Activated T-helper 17 cell treated with anti-CD3 and anti-CD28 coated beads, Interleukin-2, amount 50 U/mL, for 72 hours (primary cell): ENCODE results near the gene PNPLA7. TPM values are rescaled to one million over a fixed set of nuclear protein-coding genes. Genes with fewer than 3 reads are reported as not detected.
"Not testable (repeated sequence)": the region's sequence is repeated elsewhere in the genome, so short reads cannot be mapped to it uniquely, and the experiment has no call there.

Experiments
- ATAC-seq: fragments of 150-1000 bp; cut with Tn5 transposase; replicated peaks from 2 replicates; pipeline ENCODE4 v1.10.0; 2021; ENCODE audit warnings: mild to moderate bottlenecking, moderate library complexity
- H3K27ac Mint-ChIP-seq: one replicate; pipeline ENCODE4 v1.8.0; 2022; ENCODE audit warnings: mixed read lengths
- H3K27me3 Mint-ChIP-seq: one replicate; pipeline ENCODE4 v1.8.0; 2022; ENCODE audit warnings: mixed read lengths
- H3K36me3 Mint-ChIP-seq: one replicate; pipeline ENCODE4 v1.8.0; 2022; ENCODE audit warnings: low read depth, mild to moderate bottlenecking, mixed read lengths
- H3K4me1 Mint-ChIP-seq: one replicate; pipeline ENCODE4 v1.8.0; 2022; ENCODE audit warnings: mixed read lengths
- H3K4me3 Mint-ChIP-seq: one replicate; pipeline ENCODE4 v1.8.0; 2022; ENCODE audit warnings: mild to moderate bottlenecking, mixed read lengths
- H3K9me3 Mint-ChIP-seq: one replicate; pipeline ENCODE4 v1.8.0; 2022; ENCODE audit warnings: mixed read lengths
- total RNA-seq, 2 donors: library from RNA; stranded (reverse); gene quantifications; one replicate each; pipeline ENCODE4 v1.2.3, GENCODE V29; 2022

PNPLA7 gene
- total RNA-seq, 2 donors from 2014 or later, result 2.9 to 5.1 TPM

- no peaks in the 10 kb centered on the region for H3K27me3 Mint-ChIP-seq
- peak; percentile 16 for ATAC-seq
- no peak overlapping the region for H3K27ac Mint-ChIP-seq
- no peaks in the 10 kb centered on the region for H3K4me1 Mint-ChIP-seq
- peaks cover 14% of the 10 kb centered on the region for H3K36me3 Mint-ChIP-seq
- H3K4me3 Mint-ChIP-seq, result no peak overlapping the region
- no peaks in the 10 kb centered on the region for H3K9me3 Mint-ChIP-seq
Observed at GRCh38 chr9:137458194-137459151, 91.7 kb downstream of the PNPLA7 start.

GRCh38 chr9:137457406-137458193, 92.6 kb downstream of the PNPLA7 start:
- H3K4me3 Mint-ChIP-seq, result peak overlapping the region; percentile 34
- no peak for ATAC-seq
- no peak overlapping the region for H3K27ac Mint-ChIP-seq
- no peaks in the 10 kb centered on the region for H3K27me3 Mint-ChIP-seq
- no peaks in the 10 kb centered on the region for H3K9me3 Mint-ChIP-seq
- peaks cover 14% of the 10 kb centered on the region for H3K36me3 Mint-ChIP-seq
- no peaks in the 10 kb centered on the region for H3K4me1 Mint-ChIP-seq

- Mint-ChIP-seq H3K4me1 (no peaks in the 10 kb centered on the region), H3K4me3 (no peak overlapping the region), H3K36me3 (peaks cover 14% of the 10 kb centered on the region), H3K27ac (no peak overlapping the region), H3K27me3 (no peaks in the 10 kb centered on the region), H3K9me3 (no peaks in the 10 kb centered on the region)
- no peak for ATAC-seq
Observed at GRCh38 chr9:137456864-137457405, 93.3 kb downstream of the PNPLA7 start.

DNA sequence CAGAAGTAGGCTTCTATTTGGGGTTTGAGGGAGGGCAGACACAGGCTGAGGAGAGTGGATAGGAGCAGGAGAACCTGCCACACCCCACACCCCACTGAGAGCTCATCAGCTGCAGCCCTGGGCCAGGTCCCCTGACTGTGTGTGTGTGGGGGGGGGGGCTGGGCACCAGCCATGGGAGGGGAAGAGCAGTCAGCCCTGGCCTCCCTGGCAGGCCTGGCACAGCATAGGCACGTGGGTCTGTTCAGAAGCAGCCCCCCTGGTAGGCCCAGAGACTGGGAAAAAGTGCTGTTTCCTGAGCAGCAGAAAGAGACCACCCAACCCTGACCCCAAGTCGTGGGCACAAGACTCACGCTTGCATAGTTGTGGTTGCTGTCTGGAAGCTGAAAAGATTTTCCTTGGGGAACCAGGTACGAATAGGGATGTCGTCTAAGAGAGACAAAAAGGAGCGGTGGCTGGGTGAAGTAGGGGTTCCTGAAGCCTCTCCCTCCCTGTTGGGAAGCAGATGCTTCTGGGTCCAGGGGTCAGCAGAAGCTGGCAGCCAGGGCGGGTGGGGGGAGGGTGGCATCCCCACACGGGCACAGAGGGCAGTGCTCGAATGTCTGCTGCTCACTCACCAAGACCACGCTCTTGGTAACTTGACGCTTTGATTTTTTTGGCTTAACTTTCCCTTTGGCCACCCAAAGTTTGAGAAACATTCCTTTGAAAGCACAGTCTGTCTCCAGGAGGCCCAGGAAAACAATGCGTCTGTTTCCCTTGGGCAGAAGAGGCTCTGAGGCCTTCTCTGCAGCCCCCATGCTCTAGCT, 93.9 kb downstream of the PNPLA7 start:
- H3K27me3 Mint-ChIP-seq, result no peaks in the 10 kb centered on the region
- no peak overlapping the region for H3K27ac Mint-ChIP-seq
- H3K9me3 Mint-ChIP-seq, result no peaks in the 10 kb centered on the region
- peaks cover 14% of the 10 kb centered on the region for H3K36me3 Mint-ChIP-seq
- no peak for ATAC-seq
- no peaks in the 10 kb centered on the region for H3K4me1 Mint-ChIP-seq
- H3K4me3 Mint-ChIP-seq, result no peak overlapping the region

- H3K9me3 Mint-ChIP-seq, result no peaks in the 10 kb centered on the region
- H3K4me1 Mint-ChIP-seq, result no peaks in the 10 kb centered on the region
- H3K27me3 Mint-ChIP-seq, result no peaks in the 10 kb centered on the region
- no peak overlapping the region for H3K27ac Mint-ChIP-seq
- no peak overlapping the region for H3K4me3 Mint-ChIP-seq
- peaks cover 14% of the 10 kb centered on the region for H3K36me3 Mint-ChIP-seq
- ATAC-seq, result no peak
Observed at GRCh38 chr9:137455359-137455991, 94.7 kb downstream of the PNPLA7 start.

DNA sequence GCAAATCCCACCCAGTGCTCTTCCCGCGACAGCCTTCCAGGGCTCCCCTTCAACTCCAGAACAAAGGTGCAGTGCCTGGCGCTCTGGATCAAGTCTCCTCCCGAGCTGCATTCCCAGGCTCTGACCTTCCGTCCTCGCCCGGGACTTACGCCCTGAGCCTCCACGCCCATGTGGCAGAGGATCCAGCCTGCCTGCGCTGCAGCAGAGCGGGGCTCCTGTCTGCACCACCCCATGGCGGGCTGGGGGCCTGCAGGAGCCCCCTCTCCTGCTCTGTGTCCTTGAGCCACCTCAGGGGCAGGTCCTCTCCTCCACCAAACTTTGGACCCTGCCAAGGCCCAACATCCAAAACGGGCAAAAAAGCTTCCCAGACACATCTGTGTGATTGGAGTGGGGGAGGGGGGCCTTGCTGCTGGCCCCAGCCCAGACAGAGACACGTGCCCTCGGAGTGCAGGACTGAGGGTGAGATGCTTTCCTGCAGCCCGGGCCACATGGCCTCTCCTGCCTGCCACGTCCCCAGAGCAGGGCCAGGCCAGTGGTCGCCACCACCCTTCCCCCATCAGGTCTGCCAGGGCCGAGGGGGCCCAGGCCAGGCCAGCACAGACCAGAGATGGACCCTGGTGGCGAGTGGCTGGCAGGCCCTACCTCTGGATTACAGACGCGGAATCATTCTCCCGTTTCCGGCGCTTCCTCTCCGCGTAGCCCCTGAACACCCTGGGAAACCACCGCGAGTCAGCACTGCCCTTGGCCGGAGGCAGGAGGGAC, 95.4 kb downstream of the PNPLA7 start:
- Mint-ChIP-seq H3K9me3 (no peaks in the 10 kb centered on the region), H3K4me3 (peak overlapping the region; percentile 30), H3K36me3 (peaks cover 14% of the 10 kb centered on the region), H3K27ac (no peak overlapping the region), H3K4me1 (no peaks in the 10 kb centered on the region), H3K27me3 (no peaks in the 10 kb centered on the region)
- no peak for ATAC-seq

GRCh38 chr9:137454145-137454596, 96.0 kb downstream of the PNPLA7 start:
- no peaks in the 10 kb centered on the region for H3K9me3 Mint-ChIP-seq
- H3K4me3 Mint-ChIP-seq, result peak overlapping the region; percentile 30
- no peak overlapping the region for H3K27ac Mint-ChIP-seq
- H3K27me3 Mint-ChIP-seq, result no peaks in the 10 kb centered on the region
- H3K4me1 Mint-ChIP-seq, result no peaks in the 10 kb centered on the region
- H3K36me3 Mint-ChIP-seq, result peaks cover 14% of the 10 kb centered on the region
- ATAC-seq, result peak; percentile 33

DNA sequence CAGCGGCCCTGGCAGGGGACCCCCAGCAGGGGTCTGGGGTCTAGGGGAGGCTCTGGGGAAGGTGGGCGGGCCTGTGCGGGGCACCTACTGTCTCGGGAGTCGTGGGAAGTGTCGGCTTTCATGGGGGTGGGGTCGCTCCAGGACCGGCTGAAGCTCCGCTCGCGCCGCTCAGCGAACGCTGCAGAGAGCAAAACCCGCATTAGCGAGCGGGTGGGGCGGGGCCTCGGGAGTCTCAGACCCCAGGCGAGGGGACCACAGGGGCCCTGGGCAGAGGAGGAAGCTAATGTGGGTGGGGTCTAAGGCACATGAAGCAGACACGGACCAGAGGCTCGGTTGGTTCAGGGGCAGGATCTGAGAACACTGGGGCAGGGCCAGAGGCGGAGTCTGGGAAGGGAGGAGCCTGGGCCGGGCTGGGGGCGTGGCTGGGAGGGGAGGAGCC, 96.5 kb downstream of the PNPLA7 start:
- no peak overlapping the region for H3K27ac Mint-ChIP-seq
- ATAC-seq, result peak; percentile 75
- no peaks in the 10 kb centered on the region for H3K4me1 Mint-ChIP-seq
- no peaks in the 10 kb centered on the region for H3K27me3 Mint-ChIP-seq
- no peak overlapping the region for H3K4me3 Mint-ChIP-seq
- H3K36me3 Mint-ChIP-seq, result peaks cover 14% of the 10 kb centered on the region
- no peaks in the 10 kb centered on the region for H3K9me3 Mint-ChIP-seq

DNA sequence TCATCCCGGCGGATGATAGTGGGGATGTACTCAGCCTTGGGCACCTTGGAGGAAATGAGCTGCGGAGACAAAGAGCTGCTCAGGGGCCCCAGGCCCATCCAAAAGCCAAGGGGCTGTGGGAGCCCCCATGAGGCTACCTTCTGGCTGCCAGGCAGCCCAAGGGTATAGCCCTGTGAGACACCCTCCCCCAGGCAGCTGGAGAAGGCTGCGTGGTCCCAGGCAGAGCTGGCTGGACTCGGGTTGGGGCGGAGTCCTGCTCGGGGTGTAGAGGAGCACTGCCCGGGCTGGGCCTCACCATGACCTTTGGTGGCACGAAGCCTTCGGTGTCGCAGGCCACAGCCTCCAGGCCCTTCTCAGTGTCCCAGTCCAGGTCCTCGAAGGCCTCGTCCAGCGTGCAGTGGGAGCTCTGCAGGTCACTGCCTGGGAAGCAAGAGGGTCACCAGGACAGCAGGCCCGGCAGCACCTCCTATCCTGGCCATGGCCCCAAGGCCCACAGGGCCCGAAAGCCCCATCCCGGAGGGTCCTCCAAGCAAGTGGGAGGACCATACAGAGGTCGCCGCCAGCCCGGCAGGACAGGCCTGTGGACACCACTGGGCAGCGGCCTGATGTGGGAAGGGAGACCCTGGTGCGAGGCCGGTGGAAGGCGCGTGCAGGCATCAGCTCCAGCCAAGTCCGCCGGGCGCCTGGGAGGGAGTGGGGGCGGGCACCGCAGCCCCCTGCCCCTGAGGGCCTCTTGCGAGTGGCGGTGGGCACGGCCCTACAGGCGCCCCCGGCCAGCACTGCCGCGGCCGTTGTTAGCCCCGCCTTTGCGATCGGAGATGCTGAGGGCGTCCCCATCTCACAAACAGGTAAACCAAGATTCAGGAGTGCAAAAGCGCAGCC, 97.2 kb downstream of the PNPLA7 start:
- no peak overlapping the region for H3K4me3 Mint-ChIP-seq
- H3K27ac Mint-ChIP-seq, result no peak overlapping the region
- H3K9me3 Mint-ChIP-seq, result no peaks in the 10 kb centered on the region
- H3K36me3 Mint-ChIP-seq, result peaks cover 14% of the 10 kb centered on the region
- no peak for ATAC-seq
- no peaks in the 10 kb centered on the region for H3K4me1 Mint-ChIP-seq
- H3K27me3 Mint-ChIP-seq, result no peaks in the 10 kb centered on the region

DNA sequence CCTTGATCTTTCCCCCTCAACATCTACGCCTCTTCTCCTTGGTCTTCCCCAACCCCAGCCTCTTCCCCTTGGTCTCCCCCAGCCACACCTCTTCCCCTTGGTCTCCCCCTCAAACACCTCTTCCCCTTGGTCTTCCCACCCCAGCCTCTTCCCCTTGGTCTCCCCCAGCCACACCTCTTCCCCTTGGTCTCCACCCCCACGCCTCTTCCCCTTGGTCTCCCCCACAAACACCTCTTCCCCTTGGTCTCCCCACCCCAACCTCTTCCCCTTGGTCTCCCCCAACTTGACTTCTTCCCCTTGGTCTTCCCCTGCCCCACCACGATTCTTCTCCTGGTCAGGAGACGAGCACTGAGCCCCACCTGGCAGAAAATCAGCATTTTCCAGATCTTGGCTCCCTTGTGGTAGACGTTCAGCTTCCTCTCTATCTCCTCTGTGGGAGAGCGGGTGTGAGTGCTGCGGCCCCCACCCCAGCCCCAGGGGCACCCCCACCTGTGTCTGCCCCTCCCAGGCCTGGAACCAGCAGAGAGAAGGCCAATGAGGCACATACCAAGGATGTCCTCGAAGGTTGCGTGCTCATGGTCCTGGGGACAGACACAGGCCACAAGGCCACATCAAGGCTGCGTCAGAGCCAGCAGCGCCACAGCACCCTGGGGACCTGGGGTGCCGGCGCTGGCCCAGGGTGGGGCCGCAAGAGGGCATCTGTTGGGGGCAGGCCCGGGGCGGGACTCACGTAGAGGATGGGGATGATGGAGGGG, 98.0 kb downstream of the PNPLA7 start:
- Mint-ChIP-seq H3K9me3 (no peaks in the 10 kb centered on the region), H3K36me3 (peaks cover 14% of the 10 kb centered on the region), H3K27me3 (no peaks in the 10 kb centered on the region), H3K4me1 (peaks cover under 1% of the 10 kb centered on the region), H3K4me3 (peak overlapping the region; percentile 39), H3K27ac (no peak overlapping the region)
- no peak for ATAC-seq

GRCh38 chr9:137451264-137452005, 98.8 kb downstream of the PNPLA7 start:
- not testable (repeated sequence) for H3K4me1 Mint-ChIP-seq, H3K9me3 Mint-ChIP-seq, ATAC-seq, H3K36me3 Mint-ChIP-seq, H3K27me3 Mint-ChIP-seq
- Mint-ChIP-seq H3K4me3 (peak overlapping the region; percentile 39), H3K27ac (peak overlapping the region; percentile 43)
